Vagina (tissue), 2 donors: ENCODE data around the gene CSGALNACT2. TPM values are rescaled to one million over a fixed set of nuclear protein-coding genes. Genes with fewer than 3 reads are reported as not detected.

Experiments
- DNase-seq, 2 donors: peaks; one replicate each; pipeline ENCODE4 v3.0.0-alpha.2; 2017; ENCODE audit errors: extremely low spot score in 2 of 2
- H3K27ac ChIP-seq: fragments of 200-600 bp; sonication (generic); one replicate; pipeline ENCODE4 v1.5.1; 2019
- H3K27me3 ChIP-seq: fragments of 200-600 bp; sonication (generic); one replicate; pipeline ENCODE4 v1.5.1; 2019
- H3K36me3 ChIP-seq, 2 donors: fragments of 200-600 bp; sonication (generic); one replicate each; pipeline ENCODE4 v1.5.1; 2017 to 2019
- H3K4me1 ChIP-seq: fragments of 200-600 bp; sonication (generic); one replicate; pipeline ENCODE4 v1.5.1; 2019
- H3K4me3 ChIP-seq, 2 donors: fragments of 200-600 bp; sonication (generic); 1 replicate in 1 of 2; 2 replicates in 1 of 2; pipeline ENCODE4 v1.5.1; 2016 to 2019
- H3K9me3 ChIP-seq: fragments of 200-600 bp; sonication (generic); one replicate; pipeline ENCODE4 v1.5.1; 2019
- POLR2A ChIP-seq, 2 donors: fragments of 450-650 bp; IDR thresholded peaks; one replicate each; pipeline ENCODE4 v1.6.1; 2017; ENCODE audit warnings: antibody characterized with exemption in 2 of 2, mild to moderate bottlenecking in 2 of 2, moderate library complexity in 2 of 2
- POLR2AphosphoS5 ChIP-seq, 2 donors: sonication (generic); formaldehyde crosslinking; IDR thresholded peaks; one replicate each; pipeline ENCODE4 v1.9.0; 2017; ENCODE audit warnings: antibody characterized with exemption in 2 of 2, mild to moderate bottlenecking in 2 of 2, low read depth in 1 of 2; ENCODE audit not compliant: insufficient read depth in 1 of 2
- intact Hi-C: fragments of 100-400 bp; cut with DNase I; formaldehyde crosslinking; loops from one replicate; pipeline ENCODE4 v1.15.1; 2023
- total RNA-seq: library from RNA; depleted of rRNA; stranded (reverse); fragments of >200 nt; gene quantifications from one replicate; pipeline ENCODE4 v1.2.3, GENCODE V29; 2016
- TF ChIP-seq, protein P1 (sequence below), 3 experiments: fragments of 450-650 bp in 2 of 3; fragments of 200-600 bp in 1 of 3; sonication (generic) in 1 of 3; IDR thresholded peaks; one replicate each; pipeline ENCODE4 v1.5.1; 2017 to 2019; ENCODE audit warnings: antibody characterized with exemption in 3 of 3, mild to moderate bottlenecking in 2 of 3, moderate library complexity in 2 of 3

CSGALNACT2 gene
- total RNA-seq, 1 donor from 2014 or later = 21.9 TPM

DNA sequence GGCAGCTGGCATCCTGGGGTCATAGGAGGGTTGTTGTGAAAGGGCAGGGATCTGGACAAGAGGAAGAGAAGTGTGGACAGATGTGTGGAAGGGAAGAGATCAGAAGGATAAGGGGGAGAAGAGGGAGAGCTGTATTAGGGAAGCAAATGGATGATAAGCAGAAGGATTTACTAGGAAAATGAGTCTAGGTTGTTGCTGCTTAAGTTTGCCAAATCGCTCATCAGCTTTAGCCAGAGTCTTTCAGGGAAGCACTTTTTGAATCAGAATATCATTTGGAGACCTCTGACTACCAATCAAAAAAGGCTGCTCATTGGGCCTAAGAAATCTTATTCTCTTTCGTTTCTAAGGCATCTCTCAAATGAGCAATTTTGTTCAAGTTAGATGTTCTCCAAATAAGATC, 2.6 kb upstream of the CSGALNACT2 start:
- Histone ChIP-seq H3K36me3 (no peaks in the 10 kb centered on the region), H3K9me3 (no peaks in the 10 kb centered on the region), H3K27ac (no peak overlapping the region), H3K4me3 (no peak overlapping the region), H3K27me3 (no peaks in the 10 kb centered on the region), H3K4me1 (peaks cover 29% of the 10 kb centered on the region)
- TF ChIP-seq POLR2A (IDR thresholded peaks at IDR 0.05) (no peak), POLR2AphosphoS5 (IDR thresholded peaks at IDR 0.05; ENCODE audit: insufficient read depth in 1 of 2, low read depth in 1 of 2) (no peak)
- TF ChIP-seq, protein P1, sequence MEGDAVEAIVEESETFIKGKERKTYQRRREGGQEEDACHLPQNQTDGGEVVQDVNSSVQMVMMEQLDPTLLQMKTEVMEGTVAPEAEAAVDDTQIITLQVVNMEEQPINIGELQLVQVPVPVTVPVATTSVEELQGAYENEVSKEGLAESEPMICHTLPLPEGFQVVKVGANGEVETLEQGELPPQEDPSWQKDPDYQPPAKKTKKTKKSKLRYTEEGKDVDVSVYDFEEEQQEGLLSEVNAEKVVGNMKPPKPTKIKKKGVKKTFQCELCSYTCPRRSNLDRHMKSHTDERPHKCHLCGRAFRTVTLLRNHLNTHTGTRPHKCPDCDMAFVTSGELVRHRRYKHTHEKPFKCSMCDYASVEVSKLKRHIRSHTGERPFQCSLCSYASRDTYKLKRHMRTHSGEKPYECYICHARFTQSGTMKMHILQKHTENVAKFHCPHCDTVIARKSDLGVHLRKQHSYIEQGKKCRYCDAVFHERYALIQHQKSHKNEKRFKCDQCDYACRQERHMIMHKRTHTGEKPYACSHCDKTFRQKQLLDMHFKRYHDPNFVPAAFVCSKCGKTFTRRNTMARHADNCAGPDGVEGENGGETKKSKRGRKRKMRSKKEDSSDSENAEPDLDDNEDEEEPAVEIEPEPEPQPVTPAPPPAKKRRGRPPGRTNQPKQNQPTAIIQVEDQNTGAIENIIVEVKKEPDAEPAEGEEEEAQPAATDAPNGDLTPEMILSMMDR (IDR thresholded peaks at IDR 0.05) = no peak
- intact Hi-C loops = no loop called here
- DNase-seq = no peak

DNA sequence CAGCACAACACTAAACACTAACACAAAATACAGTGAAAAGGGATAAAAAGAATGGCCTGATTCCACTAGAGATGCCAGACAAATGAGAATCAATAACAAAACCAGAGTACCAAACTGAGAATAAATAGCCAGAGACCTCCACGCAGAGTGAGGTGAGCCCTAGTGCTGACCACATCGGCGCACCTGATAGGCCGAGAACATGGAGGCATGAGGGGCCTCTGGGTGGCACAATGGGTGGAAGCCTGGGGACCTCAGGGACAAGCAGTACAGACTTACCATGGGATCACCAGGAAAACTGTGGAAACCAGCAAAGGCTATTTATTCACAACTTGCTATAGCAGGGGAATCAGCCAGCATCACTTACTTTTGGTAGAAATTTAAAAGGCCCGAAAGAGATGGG, 1.8 kb upstream of the CSGALNACT2 start:
- intact Hi-C loops = no loop called here
- H3K9me3 ChIP-seq = no peaks in the 10 kb centered on the region
- DNase-seq = no peak

DNA sequence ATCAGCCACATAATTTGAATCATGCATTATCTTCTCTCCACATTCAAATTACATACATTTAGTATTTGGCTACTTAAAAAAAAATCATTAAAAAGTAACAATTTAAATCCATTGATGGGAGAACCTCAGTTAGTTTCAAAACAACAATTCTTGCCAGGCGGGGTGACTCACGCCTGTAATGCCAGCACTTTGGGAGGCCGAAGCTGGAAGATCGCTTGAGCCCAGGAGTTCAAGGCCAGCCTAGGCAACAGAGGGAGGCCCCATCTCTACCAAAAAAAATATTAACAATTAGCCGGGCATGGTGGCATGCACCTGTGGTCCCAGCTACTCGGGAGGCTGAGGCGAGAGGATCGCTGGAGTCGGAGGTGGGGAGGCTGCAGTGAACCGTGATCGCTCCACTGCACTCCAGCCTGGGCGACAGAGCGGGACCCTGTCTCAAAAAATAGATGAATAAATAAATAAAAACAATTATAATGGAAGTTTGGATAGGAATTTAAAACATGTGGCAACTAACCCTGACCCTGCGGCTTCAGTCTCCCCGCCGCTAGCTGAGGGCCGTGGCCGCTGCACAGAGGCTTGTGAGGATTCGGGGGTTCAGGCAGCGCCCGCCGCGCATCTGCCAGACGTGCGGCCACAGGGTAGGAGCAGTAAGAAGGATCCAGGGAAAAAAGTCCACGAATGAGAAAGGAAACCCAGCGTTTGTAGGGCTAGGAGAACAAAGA, 1.1 kb upstream of the CSGALNACT2 start:
- H3K9me3 ChIP-seq = no peaks in the 10 kb centered on the region
- no peak for DNase-seq
- no peaks in the 10 kb centered on the region for H3K36me3 ChIP-seq
- peak in 1 of 2 donors; percentile 5 for TF ChIP-seq POLR2AphosphoS5 (IDR thresholded peaks at IDR 0.05; ENCODE audit: insufficient read depth in 1 of 2, low read depth in 1 of 2)
- TF ChIP-seq, protein P1 (IDR thresholded peaks at IDR 0.05) = no peak
- H3K4me1 ChIP-seq = peaks cover 36% of the 10 kb centered on the region
- H3K27me3 ChIP-seq = no peaks in the 10 kb centered on the region
- H3K27ac ChIP-seq = peak overlapping the region; percentile 93
- intact Hi-C loops = no loop called here
- peak overlapping the region; percentile 80 to 95 for H3K4me3 ChIP-seq

More for the DNA sequence above, 1.8 kb upstream of the CSGALNACT2 start:
- TF ChIP-seq POLR2AphosphoS5 (IDR thresholded peaks at IDR 0.05; ENCODE audit: insufficient read depth in 1 of 2, low read depth in 1 of 2) (no peak), POLR2A (IDR thresholded peaks at IDR 0.05) (no peak)
- TF ChIP-seq, protein P1 (IDR thresholded peaks at IDR 0.05) = no peak
- Histone ChIP-seq H3K36me3 (no peaks in the 10 kb centered on the region), H3K27me3 (no peaks in the 10 kb centered on the region), H3K4me3 (no peak overlapping the region), H3K4me1 (peaks cover 29% of the 10 kb centered on the region), H3K27ac (peak overlapping the region; percentile 93)

DNA sequence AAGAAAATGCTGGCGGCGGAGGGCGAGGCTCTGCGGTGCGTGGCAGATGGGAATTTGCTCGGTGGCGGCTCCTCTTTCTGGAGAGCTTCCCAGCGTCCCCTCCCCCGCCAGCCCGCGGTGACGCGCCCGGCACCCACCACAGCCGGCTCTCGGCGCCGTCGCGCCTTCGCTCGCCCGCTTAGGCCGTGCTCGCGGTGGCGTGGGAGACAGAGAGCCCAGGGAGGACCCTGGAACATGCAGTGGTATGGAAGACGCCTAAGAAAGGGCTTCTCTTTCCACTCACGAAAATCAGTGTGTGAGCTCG, 576 bp upstream of the CSGALNACT2 start:
- intact Hi-C loops = no loop called here
- Histone ChIP-seq H3K9me3 (no peaks in the 10 kb centered on the region), H3K36me3 (no peaks in the 10 kb centered on the region), H3K27me3 (no peaks in the 10 kb centered on the region), H3K27ac (peak overlapping the region; percentile 93), H3K4me3 (peak overlapping the region; percentile 80 to 95), H3K4me1 (peaks cover 41% of the 10 kb centered on the region)
- DNase-seq = no peak
- TF ChIP-seq POLR2AphosphoS5 (IDR thresholded peaks at IDR 0.05; ENCODE audit: insufficient read depth in 1 of 2, low read depth in 1 of 2) (peak in 1 of 2 donors; percentile 39), POLR2A (IDR thresholded peaks at IDR 0.05) (no peak)

DNA sequence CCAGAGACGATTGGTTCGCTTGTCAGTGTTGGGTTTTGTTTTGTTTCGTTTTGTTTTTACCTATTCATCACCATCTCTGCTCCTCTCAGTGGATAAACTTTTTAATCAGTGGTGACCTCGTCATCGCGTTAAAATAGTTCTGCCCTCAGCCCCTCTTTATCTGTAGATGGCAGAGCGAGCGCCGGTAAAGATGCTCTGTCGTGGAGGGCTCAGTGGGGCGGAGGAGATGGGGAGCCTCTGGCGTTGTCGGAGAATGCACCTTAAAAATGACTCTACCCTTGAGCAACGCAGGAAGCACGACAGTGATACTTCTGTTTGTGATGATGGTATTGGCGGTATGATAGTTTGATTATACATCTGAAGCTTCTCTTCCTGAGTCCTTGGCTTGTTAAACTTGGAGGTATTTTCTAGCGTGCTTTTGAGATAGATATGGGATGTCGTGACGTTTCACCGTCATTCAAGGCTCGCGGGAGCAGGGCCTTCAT, 554 bp downstream of the CSGALNACT2 start:
- H3K9me3 ChIP-seq = no peaks in the 10 kb centered on the region
- no peaks in the 10 kb centered on the region for H3K36me3 ChIP-seq
- H3K4me3 ChIP-seq = peak overlapping the region; percentile 80 to 95
- TF ChIP-seq POLR2A (IDR thresholded peaks at IDR 0.05) = no peak
- peak in 1 of 2 donors; percentile 9 for TF ChIP-seq POLR2AphosphoS5 (IDR thresholded peaks at IDR 0.05; ENCODE audit: insufficient read depth in 1 of 2, low read depth in 1 of 2)
- TF ChIP-seq, protein P1 (IDR thresholded peaks at IDR 0.05) = no peak
- intact Hi-C loops = no loop called here
- peak overlapping the region; percentile 93 for H3K27ac ChIP-seq
- no peak for DNase-seq
- H3K4me1 ChIP-seq = peaks cover 45% of the 10 kb centered on the region
- no peaks in the 10 kb centered on the region for H3K27me3 ChIP-seq
